ENCODE data around the gene OR4C3. TPM values are rescaled to one million over a fixed set of nuclear protein-coding genes. Genes with fewer than 3 reads are reported as not detected.
"Not testable (repeated sequence)": the region's sequence is repeated elsewhere in the genome, so short reads cannot be mapped to it uniquely, and the experiment has no call there.

OR4C3 gene
- not detected for total RNA-seq
- not detected for polyA plus RNA-seq

DNA sequence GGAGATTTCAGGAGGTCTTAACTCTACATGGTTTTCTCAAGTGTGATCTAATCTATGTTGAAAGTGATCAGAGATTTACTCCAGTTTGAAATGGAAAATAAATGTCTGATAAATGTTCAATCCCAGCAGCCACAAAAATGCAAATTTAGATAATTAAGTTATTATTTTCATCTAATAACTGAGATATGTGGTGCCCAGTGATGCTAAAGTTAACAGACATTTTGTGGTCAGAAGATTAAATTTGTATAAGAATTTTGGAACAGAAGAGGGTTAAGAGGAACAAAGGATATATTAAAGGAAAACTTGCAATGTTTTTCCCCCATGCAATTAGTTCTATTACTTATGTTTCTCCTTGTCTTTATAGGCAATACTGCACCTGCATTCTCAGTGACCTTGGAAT, at the start of gene OR4C3:
Gene OR4C3, plus strand, starts transcription at position 301 of the 400 bp plus-strand sequence. CDS start 102 bp downstream, outside the sequence.
- H3K27ac ChIP-seq; H3K36me3 ChIP-seq; H3K9me3 ChIP-seq; H3K27me3 ChIP-seq; ATAC-seq; DNase-seq; intact Hi-C loops (cut with DNase I); FAIRE-seq; H3K4me1 ChIP-seq; H3K4me3 ChIP-seq: not testable (repeated sequence)

DNA sequence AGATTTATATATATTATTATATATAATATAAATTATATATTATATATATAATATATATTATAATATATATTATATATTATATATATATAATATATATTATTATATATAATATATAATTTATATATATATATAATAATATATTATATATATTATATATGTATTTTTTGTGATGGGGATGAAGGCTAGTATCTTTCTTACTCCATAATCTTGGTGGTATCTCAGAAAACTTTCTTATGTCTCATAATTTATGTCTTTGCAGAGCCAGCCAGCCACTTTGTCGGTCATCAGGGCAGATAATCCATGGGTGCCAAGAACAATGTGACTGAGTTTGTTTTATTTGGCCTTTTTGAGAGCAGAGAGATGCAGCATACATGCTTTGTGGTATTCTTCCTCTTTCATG, 18.8 kb upstream of the OR4C3 start, which contains the start of gene OR4S1:
Gene OR4S1, plus strand, starts transcription at position 301 of the 400 bp plus-strand sequence. Its CDS starts 0 bp downstream, at position 301.
- H3K4me3 ChIP-seq: no peak within 1 kb of the TSS
- ATAC-seq (no peak), DNase-seq (no peak), FAIRE-seq (peak; percentile 98)
- no peak for TF ChIP-seq CTCF (IDR thresholded peaks at IDR 0.05)
- H3K27ac ChIP-seq: no peak within 1 kb of the TSS
- no peaks in the 10 kb centered on the region for H3K4me1 ChIP-seq
- H3K27me3 ChIP-seq: no peaks in the 10 kb centered on the region
- H3K36me3 ChIP-seq: no peaks in the 10 kb centered on the region
- H3K9me3 ChIP-seq: no peaks in the 10 kb centered on the region
- intact Hi-C loops (cut with DNase I): no loop called here
- WGBS, 2 donors: 43 to 52% methylated on average over 1 of the region's 1 CpG

- Histone ChIP-seq H3K27ac (no peak overlapping the region), H3K4me3 (no peak overlapping the region), H3K27me3 (no peaks in the 10 kb centered on the region), H3K36me3 (no peaks in the 10 kb centered on the region), H3K4me1 (no peaks in the 10 kb centered on the region), H3K9me3 (no peaks in the 10 kb centered on the region)
- no peak for FAIRE-seq
- intact Hi-C loops (cut with DNase I): no loop called here
- peak in 5 of 6 donors; percentile 21 to 71 (median 54) for DNase-seq
- 18% methylated on average over 5 of the region's 5 CpGs for WGBS, 2 donors
- peak in 3 of 4 donors; percentile 67 to 74 (median 71) for ATAC-seq
- TF ChIP-seq CTCF (IDR thresholded peaks at IDR 0.05): peak; percentile 51 to 70 (median 64)
Measured at GRCh38 chr11:48307760-48308386, 16.8 kb upstream of the OR4C3 start.

- ATAC-seq; H3K36me3 ChIP-seq; H3K9me3 ChIP-seq; FAIRE-seq; intact Hi-C loops (cut with DNase I); H3K27ac ChIP-seq; DNase-seq; H3K27me3 ChIP-seq; H3K4me1 ChIP-seq; H3K4me3 ChIP-seq: not testable (repeated sequence)
- WGBS, 2 donors: 53 to 54% methylated on average over 2 of the region's 2 CpGs
Measured at GRCh38 chr11:48313590-48313989, 11.1 kb upstream of the OR4C3 start.

DNA sequence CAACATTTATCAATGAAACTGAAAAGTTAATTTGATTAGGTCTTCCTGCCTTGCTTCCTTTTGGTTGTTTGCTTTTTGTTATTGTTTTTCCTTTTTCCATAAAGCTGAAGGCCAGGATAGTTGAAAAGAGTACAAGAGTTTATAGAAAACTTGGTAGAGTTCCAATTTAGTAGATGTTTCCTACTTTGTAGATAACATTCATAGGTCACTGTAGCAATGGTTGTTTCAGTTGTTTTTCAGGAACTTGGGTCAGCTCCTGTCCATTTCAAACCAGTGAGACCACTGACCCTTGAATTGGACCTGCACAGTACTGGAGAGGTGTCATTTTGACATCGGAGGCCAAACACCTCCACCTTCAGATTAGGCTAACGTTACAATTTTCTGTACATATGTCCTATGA, 4.9 kb upstream of the OR4C3 start:
- ATAC-seq; H3K36me3 ChIP-seq; H3K27me3 ChIP-seq; intact Hi-C loops (cut with DNase I); H3K4me3 ChIP-seq; FAIRE-seq; H3K27ac ChIP-seq; H3K9me3 ChIP-seq; H3K4me1 ChIP-seq; DNase-seq: not testable (repeated sequence)
- 73 to 84% methylated on average over 2 of the region's 2 CpGs for WGBS, 2 donors

- FAIRE-seq: no peak
- no peaks in the 10 kb centered on the region for H3K36me3 ChIP-seq
- H3K4me1 ChIP-seq: no peaks in the 10 kb centered on the region
- ATAC-seq: no peak
- no peaks in the 10 kb centered on the region for H3K9me3 ChIP-seq
- H3K27me3 ChIP-seq: no peaks in the 10 kb centered on the region
- WGBS, 2 donors: 41 to 47% methylated on average over 2 of the region's 2 CpGs
- DNase-seq: no peak
- no peak overlapping the region for H3K4me3 ChIP-seq
- intact Hi-C loops (cut with DNase I): no loop called here
- TF ChIP-seq CTCF (IDR thresholded peaks at IDR 0.05): no peak
- H3K27ac ChIP-seq: no peak overlapping the region
Measured at GRCh38 chr11:48341466-48341865, 16.7 kb downstream of the OR4C3 start.

GRCh38 chr11:48342505-48342904, 17.8 kb downstream of the OR4C3 start:
- H3K27me3 ChIP-seq; H3K9me3 ChIP-seq; FAIRE-seq; H3K4me1 ChIP-seq; H3K36me3 ChIP-seq; H3K27ac ChIP-seq; ATAC-seq; DNase-seq; H3K4me3 ChIP-seq; intact Hi-C loops (cut with DNase I): not testable (repeated sequence)
- WGBS, 2 donors: 31 to 61% methylated on average over 2 of the region's 2 CpGs

- intact Hi-C loops (cut with DNase I); H3K27ac ChIP-seq; FAIRE-seq; H3K4me1 ChIP-seq; H3K4me3 ChIP-seq; ATAC-seq; H3K27me3 ChIP-seq; H3K36me3 ChIP-seq; DNase-seq; H3K9me3 ChIP-seq: not testable (repeated sequence)
- 50 to 52% methylated on average over 3 to 5 of the region's 5 CpGs for WGBS, 2 donors
Measured at GRCh38 chr11:48346286-48346685, 21.6 kb downstream of the OR4C3 start.
